CD4-positive, alpha-beta T cell treated with Interleukin-6 at 100 ng/mL for 8 hours (primary cell): ENCODE data around the gene FAM13B.
"Not testable (repeated sequence)": the region's sequence is repeated elsewhere in the genome, so short reads cannot be mapped to it uniquely, and the experiment has no call there.

Experiments
- DNase-seq: peaks from one replicate; pipeline ENCODE4 v3.0.0-alpha.2; 2020; ENCODE audit warnings: mixed read lengths, low spot score

FAM13B gene

DNA sequence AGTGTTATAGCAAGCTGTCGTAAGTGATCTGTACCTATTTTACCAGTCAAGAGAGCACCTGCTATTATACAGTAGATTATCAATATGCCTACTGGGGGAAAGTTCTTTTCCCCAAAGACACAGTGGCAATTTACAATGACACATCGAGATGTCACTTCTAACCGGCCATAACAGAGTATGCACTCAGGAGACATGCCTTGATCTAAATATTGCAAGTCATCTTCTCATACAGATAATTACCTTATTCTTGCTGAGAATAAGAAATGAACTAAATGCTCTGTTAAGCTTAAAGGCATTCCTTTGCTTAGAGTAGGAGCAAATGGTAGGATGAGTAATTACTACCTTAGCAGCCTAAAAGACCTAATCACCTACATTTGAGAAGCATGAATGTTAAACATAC, 72.1 kb downstream of the FAM13B start:
- no peak for DNase-seq

DNA sequence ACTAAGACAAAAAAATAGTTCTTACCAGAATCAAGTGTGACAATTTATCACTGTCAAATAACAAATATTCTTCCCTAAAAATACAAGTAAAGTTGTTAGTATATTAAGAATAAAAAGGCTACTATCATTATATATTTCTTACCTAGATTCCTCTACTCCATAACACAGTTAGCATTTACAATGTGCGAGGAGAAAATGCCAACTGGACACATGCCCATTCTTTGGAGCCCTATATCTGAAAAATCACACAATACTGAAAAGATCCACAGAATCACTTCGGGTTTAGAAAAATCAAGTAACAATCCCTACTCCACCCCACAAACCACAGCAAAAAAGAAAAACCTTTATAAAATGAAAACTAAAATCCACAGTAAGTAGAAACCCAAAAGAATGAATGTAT, 72.7 kb downstream of the FAM13B start:
- no peak for DNase-seq

DNA sequence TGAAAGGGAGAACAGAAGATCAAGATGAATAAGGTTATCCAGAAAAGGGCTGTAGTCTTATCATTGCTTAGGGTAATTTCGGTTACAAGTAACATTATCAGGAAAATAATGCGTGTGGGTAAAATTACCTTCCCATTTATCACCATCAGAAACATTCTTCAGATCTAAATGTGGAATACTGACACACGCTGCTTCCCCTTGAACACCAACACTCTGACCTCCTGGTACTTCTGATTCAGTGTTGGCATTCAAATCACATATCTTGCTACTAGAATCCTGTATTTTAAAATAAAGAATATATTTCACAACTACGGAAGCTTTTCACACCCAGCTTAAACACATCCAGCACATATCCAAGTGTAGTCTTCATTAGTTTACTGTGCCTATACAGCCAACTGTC, 73.4 kb downstream of the FAM13B start:
- DNase-seq: no peak

DNA sequence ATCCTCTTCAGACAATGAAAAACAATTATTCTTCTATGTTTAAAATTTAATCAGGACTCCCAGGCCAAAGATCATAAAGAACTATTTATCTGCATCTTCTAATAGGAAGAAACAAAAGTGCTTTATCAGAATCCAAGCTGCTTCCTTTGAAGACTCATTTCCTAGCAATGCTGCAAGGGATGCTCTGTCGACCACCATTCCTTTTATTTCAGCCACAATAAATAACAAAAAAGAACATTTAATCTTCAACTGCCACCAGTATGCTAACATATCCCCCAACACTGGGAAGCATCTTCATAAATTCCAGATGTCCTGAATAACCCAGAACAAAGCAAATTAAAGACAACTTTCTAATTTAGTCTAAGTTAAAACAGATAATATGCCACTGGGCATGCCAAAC, 74.9 kb downstream of the FAM13B start:
- DNase-seq: no peak

DNA sequence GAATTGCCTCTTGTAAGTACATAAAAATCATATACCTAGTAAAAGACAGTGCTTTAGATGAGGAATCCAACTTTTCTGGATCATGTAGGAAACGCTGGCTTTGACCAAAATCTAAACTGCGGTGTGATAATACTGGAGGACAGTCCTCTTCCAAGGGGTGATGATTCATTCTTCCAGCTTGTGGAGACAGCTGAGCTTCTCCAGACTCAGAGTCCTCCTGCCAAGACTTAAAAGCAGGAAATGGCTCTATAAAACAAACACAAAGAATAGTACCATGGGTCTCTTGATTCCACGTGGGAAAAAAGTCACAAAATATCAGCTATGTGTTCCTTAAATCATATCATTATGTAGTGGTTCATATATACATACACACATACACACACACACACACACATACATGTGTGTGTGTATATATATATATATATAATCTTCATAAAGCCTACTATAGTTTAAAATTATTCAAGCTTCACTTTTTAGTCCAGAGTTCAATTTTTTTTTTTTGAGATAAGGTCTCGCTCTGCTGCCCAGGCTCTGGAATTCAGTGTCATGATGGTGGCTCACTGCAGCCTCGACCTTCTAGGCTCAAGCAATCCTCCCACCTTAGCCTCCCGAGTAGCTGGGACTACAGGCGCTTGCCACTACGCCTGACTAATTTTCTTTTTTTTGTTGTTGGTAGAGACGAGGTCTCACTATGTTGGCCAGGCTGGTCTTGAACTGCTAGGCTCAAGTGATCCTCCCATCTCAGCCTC, 78.6 kb downstream of the FAM13B start:
- no peak for DNase-seq

DNA sequence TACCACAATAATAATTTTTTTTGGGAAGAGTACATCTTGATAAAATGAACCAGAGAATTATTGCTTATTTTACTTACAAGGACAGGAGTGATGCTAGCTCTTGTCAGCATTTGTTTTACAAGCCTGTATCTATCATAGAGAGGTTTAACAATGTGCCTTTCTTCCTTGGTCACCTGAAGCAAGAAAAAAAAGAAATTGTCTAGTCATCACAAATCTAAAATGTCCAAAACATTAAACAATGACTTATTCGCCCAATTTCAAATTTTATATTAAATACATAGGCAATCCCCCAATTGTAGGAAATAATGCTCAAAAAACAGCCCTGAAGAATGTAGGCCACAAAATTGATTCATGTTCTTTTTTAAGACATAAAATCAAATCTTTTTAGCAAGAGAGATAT, 87.1 kb downstream of the FAM13B start:
- no peak for DNase-seq

DNA sequence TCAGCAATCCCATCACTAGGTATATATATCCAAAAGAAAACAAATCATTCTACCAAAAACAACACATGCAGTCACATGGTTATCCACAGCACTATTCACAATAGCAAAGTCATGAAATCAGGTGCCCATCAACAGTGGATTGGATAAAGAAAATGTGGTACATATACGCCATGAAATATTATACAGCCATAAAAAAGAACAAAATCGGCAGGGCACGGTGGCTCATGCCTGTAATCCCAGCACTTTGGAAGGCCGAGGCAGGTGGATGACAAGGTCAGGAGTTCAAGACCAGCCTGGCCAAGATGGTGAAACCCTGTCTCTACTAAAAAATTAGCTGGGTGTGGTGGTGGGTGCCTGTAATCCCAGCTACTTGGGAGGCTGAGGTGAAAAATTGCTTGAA, 88.6 kb downstream of the FAM13B start:
- DNase-seq: not testable (repeated sequence)

DNA sequence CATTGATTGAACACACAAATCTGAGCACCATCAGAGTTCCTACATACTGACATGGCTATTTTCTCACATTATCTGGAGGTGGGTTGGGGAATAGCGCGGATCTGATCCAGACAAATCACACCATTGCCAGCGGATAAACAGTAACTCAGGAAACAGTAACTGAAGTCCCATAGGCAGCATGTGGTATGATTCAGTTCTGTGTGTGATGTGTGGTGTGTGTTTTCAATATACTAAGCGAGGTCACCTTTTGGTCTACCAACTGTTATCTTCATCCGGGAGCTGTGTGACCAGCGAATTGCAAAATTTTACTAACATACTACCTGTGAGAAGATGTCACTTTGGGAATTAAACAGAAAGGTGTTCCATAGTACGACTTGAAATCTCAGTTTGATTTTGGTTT, 93.5 kb downstream of the FAM13B start:
- no peak for DNase-seq

DNA sequence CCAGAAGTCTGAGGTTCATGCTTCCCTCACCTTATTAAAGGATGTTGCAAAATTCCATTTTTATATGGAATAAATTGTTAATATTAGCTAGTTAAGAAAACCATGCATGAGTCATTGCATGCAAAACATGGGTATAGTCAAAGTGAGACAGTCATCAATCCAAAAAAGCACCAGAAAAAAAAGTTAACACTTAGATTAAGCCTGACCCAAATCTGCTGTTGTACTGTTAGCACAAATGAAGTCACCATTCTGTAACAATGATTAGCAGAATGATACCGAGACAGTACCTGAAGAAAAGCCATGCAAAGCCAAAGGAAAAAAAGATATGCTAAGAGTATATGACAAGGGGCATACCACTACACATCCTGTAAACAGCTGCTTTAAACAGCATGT, 94.1 kb downstream of the FAM13B start:
- DNase-seq: no peak

DNA sequence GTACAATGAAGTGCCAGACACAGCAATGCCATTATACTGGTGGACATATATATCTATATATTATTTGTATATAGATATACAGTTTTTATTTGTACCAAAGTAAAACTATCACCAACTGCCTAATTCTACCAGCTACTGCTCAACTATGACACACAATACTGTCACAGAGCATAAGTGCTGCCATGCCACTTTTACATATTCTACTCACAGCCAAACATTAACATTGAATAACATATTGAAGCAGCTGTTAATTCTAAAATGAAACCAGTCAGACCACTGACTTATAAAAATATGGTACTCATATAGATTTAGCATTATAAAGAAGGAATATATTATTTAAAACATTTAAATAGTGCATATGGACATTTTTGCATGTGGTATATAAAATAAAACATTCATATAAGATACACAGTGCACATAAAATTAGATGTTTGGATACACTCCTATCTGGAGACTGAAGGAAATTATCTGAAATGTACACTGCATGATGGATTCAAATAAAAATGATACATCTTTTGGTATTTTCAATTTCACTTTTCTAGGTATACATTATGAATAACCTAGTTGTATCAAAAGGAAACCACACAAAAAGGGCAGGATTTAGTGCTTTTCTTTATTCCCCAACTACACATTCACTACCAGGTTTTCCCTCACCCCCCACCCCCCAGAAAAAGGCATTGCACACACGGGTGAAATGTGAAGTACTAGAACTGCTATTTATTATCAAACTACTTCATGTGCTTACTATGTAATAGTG, 94.7 kb downstream of the FAM13B start:
- DNase-seq: no peak

DNA sequence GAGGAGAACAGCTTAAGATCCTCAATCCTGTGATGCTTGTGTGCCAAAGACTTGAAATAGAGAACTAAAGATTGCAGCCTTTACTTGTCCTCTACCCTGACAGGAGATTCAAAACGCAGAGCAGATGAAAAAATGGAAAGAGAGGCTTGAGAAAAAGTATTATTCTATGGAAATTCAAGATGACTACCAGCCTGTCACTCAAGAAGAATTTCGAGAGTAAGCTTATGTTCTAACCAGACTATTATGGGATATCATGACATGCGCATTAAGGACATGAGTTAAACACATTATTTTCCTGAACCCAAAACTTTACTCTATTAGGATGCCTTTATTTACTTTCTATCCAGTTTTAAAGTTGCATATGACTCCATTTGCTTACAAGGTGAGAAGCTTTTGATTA, 97.2 kb downstream of the FAM13B start:
- DNase-seq: no peak

DNA sequence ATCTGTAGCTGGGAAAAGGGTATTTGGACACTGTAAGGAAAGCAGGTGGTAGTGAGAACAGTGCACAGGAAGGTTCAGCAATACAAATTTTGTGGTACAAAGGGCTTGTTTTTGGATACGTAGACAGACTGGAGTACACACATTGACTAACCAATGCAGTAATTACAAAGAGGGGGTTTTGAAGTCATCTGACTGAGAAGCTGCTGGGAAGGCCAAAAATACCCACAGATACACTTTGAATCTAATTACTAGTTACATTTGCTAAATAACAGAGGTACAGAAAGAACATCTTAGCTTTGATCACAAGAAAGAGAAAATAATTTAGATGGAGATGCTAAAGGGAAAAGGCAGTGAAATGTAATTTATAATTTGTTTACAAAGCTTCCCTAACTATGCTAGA, 97.7 kb downstream of the FAM13B start:
- DNase-seq: no peak

DNA sequence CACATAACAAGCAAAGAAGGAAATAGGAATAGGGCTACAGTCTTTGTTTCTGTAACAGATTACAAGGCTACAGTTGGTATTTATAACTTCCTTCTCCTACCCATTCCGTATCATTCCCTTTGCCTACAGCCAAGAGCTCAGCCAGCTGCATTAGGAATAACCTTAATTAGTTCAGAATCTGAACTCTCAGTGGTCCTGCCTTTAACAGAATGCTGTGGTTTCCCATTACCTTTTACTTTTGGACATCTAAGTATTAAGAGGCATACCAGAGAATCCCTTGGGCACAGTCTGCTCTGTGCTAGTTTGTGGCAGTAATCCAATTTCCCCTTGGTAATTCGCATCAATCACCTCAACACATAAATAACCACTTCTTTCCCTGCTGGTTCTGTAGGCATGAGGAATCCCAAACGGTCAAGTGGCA, 99.4 kb downstream of the FAM13B start:
- DNase-seq: no peak

DNA sequence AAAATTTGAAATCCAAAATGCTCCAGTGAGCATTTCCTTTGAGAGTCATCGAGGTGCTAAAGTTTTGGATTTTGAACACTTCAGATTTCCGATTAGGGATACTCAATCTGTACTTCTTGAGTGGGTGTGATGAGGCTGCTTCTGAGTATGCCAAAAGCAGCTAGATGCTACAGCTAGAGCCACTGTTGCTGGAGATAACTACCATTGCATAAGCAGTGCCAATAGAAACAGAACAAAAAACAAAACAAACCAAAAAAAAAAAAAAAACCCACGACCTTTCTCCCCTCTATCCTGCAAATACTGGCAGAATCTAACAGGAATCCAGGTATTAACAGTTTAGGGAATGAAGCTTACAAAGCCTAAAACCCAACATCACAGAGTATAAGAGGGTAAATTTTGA, 100.1 kb downstream of the FAM13B start:
- DNase-seq: no peak

DNA sequence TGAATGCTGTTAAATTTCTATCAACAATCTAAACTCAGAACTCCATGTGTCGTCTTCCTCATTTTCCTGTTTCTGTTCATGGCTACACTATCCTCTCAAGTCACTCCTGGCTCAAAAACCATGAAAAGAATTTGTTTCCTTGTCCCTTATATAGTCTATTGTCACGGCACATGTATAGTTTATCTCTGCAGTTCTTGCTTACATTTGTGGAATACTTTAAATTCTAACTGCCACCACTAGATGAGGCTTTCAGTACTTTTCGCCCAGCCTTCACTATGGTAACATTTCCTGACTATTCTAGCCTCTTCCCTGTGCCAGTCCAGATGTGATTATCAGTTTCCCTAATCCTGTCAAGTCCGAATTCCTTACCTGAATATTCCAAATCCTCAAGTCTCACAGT, 109.0 kb downstream of the FAM13B start:
- DNase-seq: no peak

DNA sequence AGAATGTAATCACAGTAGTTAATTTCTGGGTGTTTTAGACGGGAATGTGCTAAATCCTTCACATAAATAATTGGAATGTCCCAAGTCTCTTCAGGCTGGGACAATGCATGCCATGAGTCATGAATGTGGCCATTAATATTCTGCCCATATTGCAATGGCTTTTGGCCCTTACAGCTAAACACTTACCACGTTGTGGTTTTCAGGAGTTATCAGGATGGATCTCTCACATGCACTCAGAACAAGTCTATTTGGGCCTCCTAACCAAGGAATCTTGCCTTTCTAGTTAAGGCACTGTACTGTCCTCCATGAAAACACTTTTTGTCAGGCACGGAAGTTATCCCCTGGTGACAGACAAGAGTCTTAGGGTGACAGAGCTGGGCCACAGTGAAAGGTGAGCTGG, 110.9 kb downstream of the FAM13B start:
- no peak for DNase-seq

DNA sequence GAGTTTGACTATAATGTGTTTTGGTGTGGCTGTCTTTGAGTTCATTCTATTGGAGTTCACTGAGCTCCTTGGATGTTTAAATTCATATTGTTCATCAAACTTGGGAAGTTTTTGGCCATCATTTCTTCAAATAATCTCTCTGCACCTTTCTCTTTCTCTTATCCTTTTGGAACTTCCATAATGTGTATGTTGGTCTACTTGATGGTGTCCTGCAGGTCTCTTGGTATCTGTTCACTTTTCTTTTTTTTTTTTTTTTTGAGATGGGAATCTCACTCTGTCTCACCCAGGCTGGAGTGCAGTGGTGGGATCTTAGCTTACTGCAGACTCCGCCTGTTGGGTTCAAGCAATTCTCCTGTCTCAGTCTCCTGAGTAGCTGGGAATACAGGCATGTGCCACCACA, 116.0 kb downstream of the FAM13B start:
- DNase-seq: no peak

DNA sequence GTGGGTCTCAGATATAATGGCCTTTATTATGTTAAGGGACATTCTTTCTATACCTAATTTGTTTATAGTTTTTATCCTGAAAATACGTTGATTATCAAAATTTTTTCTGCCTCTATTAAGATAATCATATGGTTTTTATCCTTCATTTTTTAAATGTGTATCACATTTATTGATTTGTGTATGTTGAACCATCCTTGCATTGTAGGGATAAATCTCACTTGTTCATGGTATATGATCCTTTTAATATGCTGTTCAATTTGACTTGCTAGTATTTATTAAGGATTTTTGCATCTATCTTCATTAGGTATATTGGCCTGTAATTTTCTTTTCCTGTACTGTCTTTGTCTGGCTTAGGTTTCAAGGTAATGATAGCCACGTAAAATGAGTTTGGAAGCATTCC, 118.1 kb downstream of the FAM13B start:
- DNase-seq: no peak

DNA sequence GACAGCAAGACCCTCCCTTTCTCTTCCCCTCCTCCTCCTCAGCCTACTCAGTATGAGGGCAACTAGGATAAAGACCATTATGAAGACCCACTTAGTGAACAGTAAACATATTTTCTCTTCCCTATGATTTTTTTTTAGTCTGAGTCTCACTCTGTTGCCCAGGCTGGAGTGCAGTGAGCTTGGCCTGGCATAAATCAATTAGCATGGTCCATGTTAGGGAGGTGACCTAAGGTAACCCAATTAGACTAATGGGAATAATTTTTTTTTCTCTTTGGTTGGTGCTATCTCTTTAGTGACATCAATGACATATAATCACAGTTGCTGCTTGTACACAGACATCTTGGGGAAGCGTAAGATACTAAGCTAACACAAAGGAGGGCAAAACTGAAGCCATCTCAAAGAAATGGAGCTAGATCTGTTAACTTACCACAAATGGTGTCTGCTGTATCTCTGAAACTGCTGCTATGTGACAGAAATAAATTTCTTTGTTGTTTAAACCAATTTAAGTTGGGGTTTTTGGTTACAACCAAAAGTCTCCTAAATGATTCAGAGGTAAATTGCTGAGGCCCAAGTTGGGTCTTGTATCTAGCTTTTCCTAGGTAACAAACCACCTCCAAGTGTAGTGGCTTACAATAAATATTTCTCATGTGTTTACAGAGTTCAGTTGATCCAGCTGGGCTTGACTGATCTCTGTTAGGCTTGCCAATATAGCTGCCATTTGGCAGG, 130.3 kb downstream of the FAM13B start:
- no peak for DNase-seq

DNA sequence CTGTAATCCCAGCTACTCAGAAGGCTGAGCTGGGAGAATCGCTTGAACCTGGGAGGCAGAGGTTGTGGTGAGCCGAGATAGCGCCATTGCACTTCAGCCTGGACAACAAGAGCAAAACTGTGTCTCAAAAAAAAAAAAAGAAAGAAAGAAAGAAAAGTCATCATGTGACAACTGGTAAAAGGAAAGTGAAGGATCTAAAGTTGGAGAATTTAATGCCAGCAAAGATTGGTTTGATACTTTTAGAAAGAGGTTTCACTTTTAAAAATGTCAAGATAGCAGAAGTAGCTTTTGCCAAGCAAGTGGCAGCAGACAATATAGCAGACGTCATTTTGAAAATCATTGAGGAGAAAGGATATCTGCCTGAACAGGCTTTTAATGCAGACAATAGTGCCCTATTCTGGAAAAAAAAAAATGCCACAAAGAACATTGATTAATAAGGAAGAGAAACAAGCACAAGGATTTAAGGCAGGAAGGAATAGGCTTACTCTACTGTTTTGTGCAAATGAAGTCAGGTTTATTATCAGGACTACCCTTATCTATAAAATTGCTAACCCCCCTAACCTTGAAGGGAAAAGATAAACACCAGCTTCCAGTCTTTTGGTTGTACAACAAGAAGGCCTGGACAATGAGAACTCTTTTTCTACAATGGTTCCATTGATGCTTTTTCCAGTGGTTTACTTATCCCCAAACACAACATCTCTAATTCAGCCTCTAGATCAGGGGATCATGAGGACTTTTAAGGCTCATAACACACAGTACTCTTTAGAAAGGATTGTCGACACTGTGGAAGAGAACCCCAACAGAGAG, 131.7 kb downstream of the FAM13B start:
- DNase-seq: no peak

DNA sequence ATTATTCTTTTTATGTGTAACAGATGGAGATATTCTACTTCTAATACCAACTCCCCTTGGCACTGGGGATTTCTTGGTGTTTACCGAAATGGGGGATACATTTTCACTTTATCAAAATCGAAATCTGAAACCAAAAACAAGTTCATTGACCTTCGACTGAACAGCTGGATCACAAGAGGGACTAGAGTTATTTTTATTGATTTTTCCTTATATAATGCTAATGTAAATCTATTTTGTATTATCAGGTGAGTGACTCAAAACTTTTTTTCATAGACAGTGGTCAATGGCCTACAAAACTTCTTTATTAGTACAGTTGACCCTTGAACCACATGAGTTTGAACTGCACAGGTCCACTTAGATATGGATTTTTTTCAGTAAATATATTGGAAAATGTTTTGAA, 133.4 kb downstream of the FAM13B start:
- no peak for DNase-seq

DNA sequence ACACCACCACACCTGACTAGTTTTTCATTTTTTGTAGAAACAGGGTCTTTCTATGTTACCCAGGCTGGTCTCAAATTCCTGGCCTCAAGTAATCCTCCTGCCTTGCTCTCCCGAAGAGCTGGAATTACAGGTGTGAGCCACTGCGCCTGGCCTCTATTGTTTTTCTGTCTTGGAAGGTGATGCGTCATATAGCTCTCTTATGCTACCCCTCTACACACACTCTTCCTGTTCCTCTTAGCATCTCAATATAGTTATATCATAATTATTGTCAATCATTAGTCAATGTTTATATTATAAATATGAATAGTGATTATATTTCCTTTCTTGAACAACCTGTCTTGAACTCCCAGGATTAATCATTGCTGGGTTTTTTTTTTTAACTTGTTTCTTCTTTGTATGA, 136.3 kb downstream of the FAM13B start:
- DNase-seq: no peak
